Measurements from ENCODE around the gene TNS4. TPM values are rescaled to one million over a fixed set of nuclear protein-coding genes. Genes with fewer than 3 reads are reported as not detected.

The TNS4 gene
- total RNA-seq, 2 experiments from 2014 or later = 7.3 to 7.6 TPM

GRCh38 chr17:40496170-40496569 lies 5.3 kb downstream of the TNS4 start:
- H3K36me3 Mint-ChIP-seq = no peaks in the 10 kb centered on the region
- H3K4me1 Mint-ChIP-seq = peaks cover under 1% of the 10 kb centered on the region
- peaks cover 13% of the 10 kb centered on the region for H3K27me3 Mint-ChIP-seq
- H3K27ac Mint-ChIP-seq = no peak overlapping the region
- no peak overlapping the region for H3K4me3 Mint-ChIP-seq
- H3K9me3 Mint-ChIP-seq = no peaks in the 10 kb centered on the region
- no peak for DNase-seq

GRCh38 chr17:40495140-40495539 lies 6.3 kb downstream of the TNS4 start:
- no peak for DNase-seq
- peaks cover 6% of the 10 kb centered on the region for H3K27me3 Mint-ChIP-seq
- no peak overlapping the region for H3K27ac Mint-ChIP-seq
- H3K4me1 Mint-ChIP-seq = peaks cover 10% of the 10 kb centered on the region
- H3K4me3 Mint-ChIP-seq = no peak overlapping the region
- no peaks in the 10 kb centered on the region for H3K36me3 Mint-ChIP-seq
- no peaks in the 10 kb centered on the region for H3K9me3 Mint-ChIP-seq

GRCh38 chr17:40493697-40494096 lies 7.7 kb downstream of the TNS4 start:
- Mint-ChIP-seq H3K36me3 (no peaks in the 10 kb centered on the region), H3K27me3 (no peaks in the 10 kb centered on the region), H3K4me1 (peaks cover 21% of the 10 kb centered on the region), H3K9me3 (no peaks in the 10 kb centered on the region), H3K27ac (no peak overlapping the region), H3K4me3 (no peak overlapping the region)
- no peak for DNase-seq

- no peaks in the 10 kb centered on the region for H3K27me3 Mint-ChIP-seq
- no peak overlapping the region for H3K4me3 Mint-ChIP-seq
- H3K9me3 Mint-ChIP-seq = no peaks in the 10 kb centered on the region
- no peaks in the 10 kb centered on the region for H3K36me3 Mint-ChIP-seq
- H3K27ac Mint-ChIP-seq = no peak overlapping the region
- no peak for DNase-seq
- peaks cover 26% of the 10 kb centered on the region for H3K4me1 Mint-ChIP-seq
Measured at GRCh38 chr17:40491486-40491885, 9.9 kb downstream of the TNS4 start.

GRCh38 chr17:40490982-40491381 lies 10.4 kb downstream of the TNS4 start:
- Mint-ChIP-seq H3K27me3 (no peaks in the 10 kb centered on the region), H3K4me1 (peaks cover 30% of the 10 kb centered on the region), H3K27ac (no peak overlapping the region), H3K36me3 (no peaks in the 10 kb centered on the region), H3K4me3 (no peak overlapping the region), H3K9me3 (no peaks in the 10 kb centered on the region)
- DNase-seq = no peak

- no peak for DNase-seq
- no peaks in the 10 kb centered on the region for H3K36me3 Mint-ChIP-seq
- H3K27me3 Mint-ChIP-seq = no peaks in the 10 kb centered on the region
- H3K4me3 Mint-ChIP-seq = no peak overlapping the region
- H3K4me1 Mint-ChIP-seq = peaks cover 32% of the 10 kb centered on the region
- H3K9me3 Mint-ChIP-seq = no peaks in the 10 kb centered on the region
- H3K27ac Mint-ChIP-seq = no peak overlapping the region
Measured at GRCh38 chr17:40490289-40490853, 11.1 kb downstream of the TNS4 start.

- H3K27ac Mint-ChIP-seq = no peak overlapping the region
- no peaks in the 10 kb centered on the region for H3K9me3 Mint-ChIP-seq
- no peaks in the 10 kb centered on the region for H3K27me3 Mint-ChIP-seq
- DNase-seq = no peak
- peaks cover 44% of the 10 kb centered on the region for H3K4me1 Mint-ChIP-seq
- no peak overlapping the region for H3K4me3 Mint-ChIP-seq
- H3K36me3 Mint-ChIP-seq = no peaks in the 10 kb centered on the region
Measured at GRCh38 chr17:40487371-40488020, 13.9 kb downstream of the TNS4 start.

- no peak overlapping the region for H3K27ac Mint-ChIP-seq
- no peak for DNase-seq
- no peaks in the 10 kb centered on the region for H3K9me3 Mint-ChIP-seq
- H3K27me3 Mint-ChIP-seq = no peaks in the 10 kb centered on the region
- H3K4me3 Mint-ChIP-seq = no peak overlapping the region
- H3K36me3 Mint-ChIP-seq = no peaks in the 10 kb centered on the region
- peaks cover 51% of the 10 kb centered on the region for H3K4me1 Mint-ChIP-seq
Measured at GRCh38 chr17:40486522-40487370, 14.7 kb downstream of the TNS4 start.

GRCh38 chr17:40485851-40486521 lies 15.4 kb downstream of the TNS4 start:
- Mint-ChIP-seq H3K36me3 (no peaks in the 10 kb centered on the region), H3K4me1 (peaks cover 56% of the 10 kb centered on the region), H3K9me3 (no peaks in the 10 kb centered on the region), H3K27ac (no peak overlapping the region), H3K27me3 (no peaks in the 10 kb centered on the region), H3K4me3 (no peak overlapping the region)
- DNase-seq = no peak

- Mint-ChIP-seq H3K36me3 (no peaks in the 10 kb centered on the region), H3K27ac (no peak overlapping the region), H3K4me1 (peaks cover 56% of the 10 kb centered on the region), H3K27me3 (no peaks in the 10 kb centered on the region), H3K9me3 (no peaks in the 10 kb centered on the region), H3K4me3 (no peak overlapping the region)
- DNase-seq = no peak
Measured at GRCh38 chr17:40484973-40485530, 16.4 kb downstream of the TNS4 start.

- no peaks in the 10 kb centered on the region for H3K27me3 Mint-ChIP-seq
- no peak for DNase-seq
- H3K4me3 Mint-ChIP-seq = no peak overlapping the region
- H3K9me3 Mint-ChIP-seq = no peaks in the 10 kb centered on the region
- H3K27ac Mint-ChIP-seq = no peak overlapping the region
- peaks cover 55% of the 10 kb centered on the region for H3K4me1 Mint-ChIP-seq
- H3K36me3 Mint-ChIP-seq = peaks cover 3% of the 10 kb centered on the region
Measured at GRCh38 chr17:40484285-40484972, 17.0 kb downstream of the TNS4 start.

- peaks cover 52% of the 10 kb centered on the region for H3K4me1 Mint-ChIP-seq
- no peaks in the 10 kb centered on the region for H3K9me3 Mint-ChIP-seq
- DNase-seq = no peak
- peak overlapping the region; percentile 20 for H3K27ac Mint-ChIP-seq
- no peak overlapping the region for H3K4me3 Mint-ChIP-seq
- H3K36me3 Mint-ChIP-seq = peaks cover 3% of the 10 kb centered on the region
- no peaks in the 10 kb centered on the region for H3K27me3 Mint-ChIP-seq
Measured at GRCh38 chr17:40483679-40484078, 17.7 kb downstream of the TNS4 start.

- DNase-seq = no peak
- Mint-ChIP-seq H3K4me3 (no peak overlapping the region), H3K4me1 (peaks cover 54% of the 10 kb centered on the region), H3K27ac (peak overlapping the region; percentile 19), H3K36me3 (peaks cover 3% of the 10 kb centered on the region), H3K27me3 (no peaks in the 10 kb centered on the region), H3K9me3 (no peaks in the 10 kb centered on the region)
Measured at GRCh38 chr17:40482722-40483121, 18.7 kb downstream of the TNS4 start.

- DNase-seq = no peak
Measured at GRCh38 chr17:40481106-40481505, 20.3 kb downstream of the TNS4 start.

More at GRCh38 chr17:40481106-40481505, 20.3 kb downstream of the TNS4 start:
- H3K27me3 Mint-ChIP-seq = no peaks in the 10 kb centered on the region
- H3K4me1 Mint-ChIP-seq = peaks cover 55% of the 10 kb centered on the region
- no peaks in the 10 kb centered on the region for H3K9me3 Mint-ChIP-seq
- peaks cover 7% of the 10 kb centered on the region for H3K36me3 Mint-ChIP-seq
- H3K27ac Mint-ChIP-seq = peak overlapping the region; percentile 96
- H3K4me3 Mint-ChIP-seq = peak overlapping the region; percentile 75

Data from activated naive CD8-positive, alpha-beta T cell treated with anti-CD3 and anti-CD28 coated beads for 36 hours (primary cell).